ENCODE data around the gene SORCS2. TPM values are rescaled to one million over a fixed set of nuclear protein-coding genes. Genes with fewer than 3 reads are reported as not detected.

The SORCS2 gene
- total RNA-seq, 2 experiments from 2014 or later, result 0.03 TPM; not detected in 1

DNA sequence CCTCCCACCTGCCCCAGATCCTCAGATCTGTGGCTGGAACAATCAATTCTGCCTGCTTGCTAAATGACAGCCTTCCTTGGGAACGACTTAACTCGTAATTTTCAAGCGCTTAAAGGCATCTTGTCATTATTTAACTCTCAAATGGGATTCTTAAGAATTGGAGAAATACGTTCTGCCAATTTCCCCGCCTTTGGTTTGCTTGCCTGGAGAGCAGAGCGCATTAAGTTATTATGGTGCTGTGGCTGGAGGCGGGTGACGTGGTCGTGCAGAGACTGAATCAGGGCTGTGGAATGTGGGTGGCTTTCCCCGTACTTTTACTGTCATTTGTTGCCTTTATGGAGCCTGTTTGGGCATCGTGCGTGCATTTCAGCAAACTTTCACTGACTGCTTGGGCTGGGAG lies 321.3 kb downstream of the SORCS2 start:
- H3K27ac ChIP-seq (ENCODE audit: low read depth, low read length, poor library complexity, severe bottlenecking), result no peak overlapping the region
- intact Hi-C loops (cut with micrococcal nuclease; ENCODE audit: unreplicated experiment), result no loop called here

DNA sequence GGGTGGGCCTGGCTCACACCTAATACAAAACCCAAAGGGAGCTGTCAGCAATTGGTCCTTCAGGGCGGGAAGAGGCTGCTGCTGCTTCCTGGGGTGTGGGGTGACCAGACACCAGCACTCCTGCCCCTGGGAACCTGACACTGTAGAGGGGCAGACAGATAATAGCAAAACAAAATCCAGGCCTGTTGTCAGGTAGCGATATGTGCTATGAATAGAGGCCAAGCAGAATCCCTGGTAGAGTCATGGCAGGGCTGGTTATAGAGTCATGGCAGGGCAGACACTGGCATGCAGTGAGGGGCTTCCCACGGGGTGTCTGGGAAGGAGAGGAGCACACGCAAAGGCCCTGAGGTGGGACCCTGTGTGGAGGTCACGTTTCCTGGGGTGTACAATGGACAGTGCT lies 321.9 kb downstream of the SORCS2 start:
- H4K20me1 ChIP-seq (ENCODE audit: insufficient read depth, low read length), result no peaks in the 10 kb centered on the region
- H2AFZ ChIP-seq (ENCODE audit: low read length), result no peak overlapping the region
- no peak for TF ChIP-seq EZH2phosphoT487 (IDR thresholded peaks at IDR 0.05; ENCODE audit: borderline replicate concordance, low read depth, low read length)
- TF ChIP-seq, protein P1, sequence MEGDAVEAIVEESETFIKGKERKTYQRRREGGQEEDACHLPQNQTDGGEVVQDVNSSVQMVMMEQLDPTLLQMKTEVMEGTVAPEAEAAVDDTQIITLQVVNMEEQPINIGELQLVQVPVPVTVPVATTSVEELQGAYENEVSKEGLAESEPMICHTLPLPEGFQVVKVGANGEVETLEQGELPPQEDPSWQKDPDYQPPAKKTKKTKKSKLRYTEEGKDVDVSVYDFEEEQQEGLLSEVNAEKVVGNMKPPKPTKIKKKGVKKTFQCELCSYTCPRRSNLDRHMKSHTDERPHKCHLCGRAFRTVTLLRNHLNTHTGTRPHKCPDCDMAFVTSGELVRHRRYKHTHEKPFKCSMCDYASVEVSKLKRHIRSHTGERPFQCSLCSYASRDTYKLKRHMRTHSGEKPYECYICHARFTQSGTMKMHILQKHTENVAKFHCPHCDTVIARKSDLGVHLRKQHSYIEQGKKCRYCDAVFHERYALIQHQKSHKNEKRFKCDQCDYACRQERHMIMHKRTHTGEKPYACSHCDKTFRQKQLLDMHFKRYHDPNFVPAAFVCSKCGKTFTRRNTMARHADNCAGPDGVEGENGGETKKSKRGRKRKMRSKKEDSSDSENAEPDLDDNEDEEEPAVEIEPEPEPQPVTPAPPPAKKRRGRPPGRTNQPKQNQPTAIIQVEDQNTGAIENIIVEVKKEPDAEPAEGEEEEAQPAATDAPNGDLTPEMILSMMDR (conservative IDR thresholded peaks at IDR 0.05; ENCODE audit: low read length), result no peak
- DNase-seq (ENCODE audit: low spot score), result no peak
- CTCF ChIA-PET (ENCODE audit: unreplicated experiment), result no interaction called here
- no peak overlapping the region for H3K4me3 ChIP-seq (ENCODE audit: low read depth, low read length, poor library complexity, severe bottlenecking)
- no peaks in the 10 kb centered on the region for H3K79me2 ChIP-seq (ENCODE audit: insufficient read depth, low read depth, low read length)
- no peaks in the 10 kb centered on the region for H3K9me2 ChIP-seq (ENCODE audit: insufficient read depth, low read length)
- no peaks in the 10 kb centered on the region for H3K9me3 ChIP-seq (ENCODE audit: low read length)
- no TSS peak for BruUV-seq (replicated peaks)
- intact Hi-C loops (cut with micrococcal nuclease; ENCODE audit: unreplicated experiment), result no loop called here
- no peak overlapping the region for H3K4me2 ChIP-seq (ENCODE audit: low read length)
- no peaks in the 10 kb centered on the region for H3K36me3 ChIP-seq (ENCODE audit: insufficient read depth, low read length)
- POLR2A ChIA-PET, result no interaction called here
- H3K4me1 ChIP-seq (ENCODE audit: insufficient read depth, low read length, poor library complexity, severe bottlenecking), result no peaks in the 10 kb centered on the region
- no peak overlapping the region for H3K27ac ChIP-seq (ENCODE audit: low read depth, low read length, poor library complexity, severe bottlenecking)

More for the DNA sequence above, 321.3 kb downstream of the SORCS2 start:
- peaks cover 4% of the 10 kb centered on the region for H3K4me1 ChIP-seq (ENCODE audit: insufficient read depth, low read length, poor library complexity, severe bottlenecking)
- H4K20me1 ChIP-seq (ENCODE audit: insufficient read depth, low read length), result no peaks in the 10 kb centered on the region
- DNase-seq (ENCODE audit: low spot score), result no peak
- BruUV-seq (replicated peaks), result no TSS peak
- no peaks in the 10 kb centered on the region for H3K9me3 ChIP-seq (ENCODE audit: low read length)
- H3K9me2 ChIP-seq (ENCODE audit: insufficient read depth, low read length), result no peaks in the 10 kb centered on the region
- no peaks in the 10 kb centered on the region for H3K79me2 ChIP-seq (ENCODE audit: insufficient read depth, low read depth, low read length)
- no peak overlapping the region for H3K4me2 ChIP-seq (ENCODE audit: low read length)
- no peak overlapping the region for H2AFZ ChIP-seq (ENCODE audit: low read length)
- no peak overlapping the region for H3K4me3 ChIP-seq (ENCODE audit: low read depth, low read length, poor library complexity, severe bottlenecking)
- H3K36me3 ChIP-seq (ENCODE audit: insufficient read depth, low read length), result no peaks in the 10 kb centered on the region
- TF ChIP-seq, protein P1 (conservative IDR thresholded peaks at IDR 0.05; ENCODE audit: low read length), result no peak
- TF ChIP-seq EZH2phosphoT487 (IDR thresholded peaks at IDR 0.05; ENCODE audit: borderline replicate concordance, low read depth, low read length), result no peak
- ChIA-PET CTCF (ENCODE audit: unreplicated experiment) (no interaction called here), POLR2A (no interaction called here)

DNA sequence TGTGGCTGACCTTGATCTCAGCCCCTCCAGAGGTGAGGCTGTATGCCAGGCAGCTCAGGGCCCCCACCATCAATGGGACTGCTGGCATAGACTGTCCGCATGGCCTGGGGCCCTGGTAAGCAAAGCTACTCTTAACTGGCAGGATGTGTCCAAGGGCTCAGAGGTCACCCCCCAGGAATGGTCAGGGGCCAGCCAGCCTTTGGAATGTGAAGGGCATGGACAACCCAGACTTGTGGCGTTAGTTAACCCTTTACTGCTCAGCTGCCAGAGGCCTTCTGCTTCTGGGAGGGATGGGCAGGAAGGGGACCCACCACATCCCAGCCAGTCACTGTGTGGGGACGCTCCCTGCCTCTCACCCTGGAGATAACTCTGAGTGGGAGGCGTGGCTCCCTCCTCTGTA lies 322.5 kb downstream of the SORCS2 start:
- H3K4me1 ChIP-seq (ENCODE audit: insufficient read depth, low read length, poor library complexity, severe bottlenecking), result no peaks in the 10 kb centered on the region
- CTCF ChIA-PET (ENCODE audit: unreplicated experiment), result interaction anchor here (0.6 kb wide), 1 partner anchor 569 kb away, joined by 3 read pairs; no protein-coding TSS in a partner anchor
- BruUV-seq (replicated peaks), result no TSS peak

More for the DNA sequence above, 322.5 kb downstream of the SORCS2 start:
- Histone ChIP-seq H3K9me3 (ENCODE audit: low read length) (no peaks in the 10 kb centered on the region), H3K9me2 (ENCODE audit: insufficient read depth, low read length) (no peaks in the 10 kb centered on the region), H2AFZ (ENCODE audit: low read length) (no peak overlapping the region), H3K4me3 (ENCODE audit: low read depth, low read length, poor library complexity, severe bottlenecking) (no peak overlapping the region), H3K79me2 (ENCODE audit: insufficient read depth, low read depth, low read length) (no peaks in the 10 kb centered on the region), H3K4me2 (ENCODE audit: low read length) (no peak overlapping the region), H3K36me3 (ENCODE audit: insufficient read depth, low read length) (no peaks in the 10 kb centered on the region), H4K20me1 (ENCODE audit: insufficient read depth, low read length) (no peaks in the 10 kb centered on the region), H3K27ac (ENCODE audit: low read depth, low read length, poor library complexity, severe bottlenecking) (no peak overlapping the region)
- DNase-seq (ENCODE audit: low spot score), result no peak
- intact Hi-C loops (cut with micrococcal nuclease; ENCODE audit: unreplicated experiment), result no loop called here
- POLR2A ChIA-PET, result no interaction called here
- no peak for TF ChIP-seq EZH2phosphoT487 (IDR thresholded peaks at IDR 0.05; ENCODE audit: borderline replicate concordance, low read depth, low read length)
- TF ChIP-seq, protein P1 (conservative IDR thresholded peaks at IDR 0.05; ENCODE audit: low read length), result no peak

Measured in OCI-LY7 (cell line).